Measurements from ENCODE around the gene CTNND2.

DNA sequence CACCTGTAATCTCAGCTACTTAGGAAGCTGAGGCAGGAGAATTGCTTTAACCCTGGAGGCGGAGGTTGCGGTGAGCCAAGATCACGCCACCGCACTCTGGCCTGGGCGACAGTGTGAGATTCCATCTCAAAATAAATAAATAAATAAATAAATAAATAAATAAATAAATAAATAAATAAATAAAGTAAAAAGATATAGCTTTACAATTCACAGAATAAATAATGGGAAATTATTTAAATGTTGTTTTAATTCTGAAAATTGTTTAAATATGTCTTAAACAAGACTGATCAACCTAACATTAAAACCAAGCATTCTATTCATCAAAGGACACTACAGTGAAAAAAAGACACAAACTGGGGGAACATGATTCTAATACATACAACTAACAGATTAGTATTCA is 357.1 kb downstream of the CTNND2 start:
- TF ChIP-seq CTCF (IDR thresholded peaks at IDR 0.05; ENCODE audit: low read length) (no peak), EZH2 (optimal IDR thresholded peaks at IDR 0.05; ENCODE audit: low read depth, low read length) (no peak)
